ENCODE data around the gene MAP7D3. TPM values are rescaled to one million over a fixed set of nuclear protein-coding genes. Genes with fewer than 3 reads are reported as not detected.
A peak's percentile ranks its signal among the peaks of the same experiment; 100 is the strongest.

The MAP7D3 gene
- total RNA-seq, 4 donors from 2014 or later = 2.2 to 10.9 (median 5.2) TPM

DNA sequence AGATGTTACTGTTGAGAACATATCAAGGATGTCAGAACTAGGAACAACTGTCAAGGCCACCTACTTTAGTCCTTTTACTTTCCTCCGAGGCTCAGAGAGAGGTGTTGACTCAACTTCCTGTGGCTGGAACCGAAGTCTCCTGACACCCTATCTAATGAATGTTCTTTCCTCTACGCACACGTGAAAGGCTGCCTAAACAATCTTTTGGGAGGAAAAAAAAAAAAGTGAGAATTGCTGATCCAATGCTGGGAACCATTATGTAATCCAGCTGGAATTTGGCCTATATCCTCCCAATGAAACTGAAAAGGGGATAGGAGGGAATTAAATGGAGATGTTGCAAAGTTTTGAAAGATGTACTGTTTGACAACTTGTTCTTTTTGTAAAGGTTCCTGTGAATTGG, 8.3 kb upstream of the MAP7D3 start:
- H3K4me3 ChIP-seq = no peak overlapping the region
- in situ Hi-C loops (cut with MboI; ENCODE audit: low pct_ligation_motif_present in 1 of 4, low pct_unique_long_range_greater_than_20kb in 1 of 4, low sequenced_read_pairs in 3 of 4) (loop anchor here in 1 of 4 donors (25.0 kb wide), 1 partner anchor 222 kb away; no protein-coding TSS in a partner anchor), intact Hi-C loops (cut with DNase I; ENCODE audit: low total_unique reads) (no loop called here)
- peak overlapping the region in 2 of 4 donors; percentile 16 to 18 for H3K27ac ChIP-seq
- DNase-seq = no peak
- no peaks in the 10 kb centered on the region for H3K36me3 ChIP-seq
- 54 to 56% methylated on average over 2 to 4 of the region's 4 CpGs for WGBS, 2 donors (ENCODE audit: low coverage in 1 of 2)
- no peaks in the 10 kb centered on the region for H3K9me3 ChIP-seq
- H3K27me3 ChIP-seq = no peaks in the 10 kb centered on the region
- peak in 1 of 3 donors; percentile 16 for TF ChIP-seq POLR2AphosphoS5 (IDR thresholded peaks at IDR 0.05)
- TF ChIP-seq, protein P1, sequence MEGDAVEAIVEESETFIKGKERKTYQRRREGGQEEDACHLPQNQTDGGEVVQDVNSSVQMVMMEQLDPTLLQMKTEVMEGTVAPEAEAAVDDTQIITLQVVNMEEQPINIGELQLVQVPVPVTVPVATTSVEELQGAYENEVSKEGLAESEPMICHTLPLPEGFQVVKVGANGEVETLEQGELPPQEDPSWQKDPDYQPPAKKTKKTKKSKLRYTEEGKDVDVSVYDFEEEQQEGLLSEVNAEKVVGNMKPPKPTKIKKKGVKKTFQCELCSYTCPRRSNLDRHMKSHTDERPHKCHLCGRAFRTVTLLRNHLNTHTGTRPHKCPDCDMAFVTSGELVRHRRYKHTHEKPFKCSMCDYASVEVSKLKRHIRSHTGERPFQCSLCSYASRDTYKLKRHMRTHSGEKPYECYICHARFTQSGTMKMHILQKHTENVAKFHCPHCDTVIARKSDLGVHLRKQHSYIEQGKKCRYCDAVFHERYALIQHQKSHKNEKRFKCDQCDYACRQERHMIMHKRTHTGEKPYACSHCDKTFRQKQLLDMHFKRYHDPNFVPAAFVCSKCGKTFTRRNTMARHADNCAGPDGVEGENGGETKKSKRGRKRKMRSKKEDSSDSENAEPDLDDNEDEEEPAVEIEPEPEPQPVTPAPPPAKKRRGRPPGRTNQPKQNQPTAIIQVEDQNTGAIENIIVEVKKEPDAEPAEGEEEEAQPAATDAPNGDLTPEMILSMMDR (IDR thresholded peaks at IDR 0.05) = no peak
- TF ChIP-seq EP300 (IDR thresholded peaks at IDR 0.05; ENCODE audit: low read depth) = no peak
- TF ChIP-seq POLR2A (IDR thresholded peaks at IDR 0.05) = no peak
- no peaks in the 10 kb centered on the region for H3K4me1 ChIP-seq

DNA sequence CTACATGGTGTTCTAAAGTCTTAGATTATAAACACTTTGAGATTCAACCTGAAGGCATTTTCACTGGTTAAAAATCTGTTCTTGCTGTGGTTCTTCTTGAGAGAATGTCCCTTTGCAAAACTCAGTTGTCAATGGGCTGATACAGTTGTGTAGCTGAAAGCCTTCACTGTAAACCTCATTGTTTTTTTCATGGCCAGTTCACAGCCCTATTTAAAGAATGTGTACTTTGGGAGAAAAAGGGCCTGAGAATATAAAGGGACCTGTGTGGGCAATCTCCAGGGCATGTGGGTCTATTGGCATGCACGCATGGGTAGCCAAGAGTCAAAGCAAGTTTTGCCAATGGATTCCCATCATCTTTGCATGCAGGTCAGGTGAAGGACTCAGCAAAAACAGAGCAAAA, 7.8 kb upstream of the MAP7D3 start:
- intact Hi-C loops (cut with DNase I; ENCODE audit: low total_unique reads) (no loop called here), in situ Hi-C loops (cut with MboI; ENCODE audit: low pct_ligation_motif_present in 1 of 4, low pct_unique_long_range_greater_than_20kb in 1 of 4, low sequenced_read_pairs in 3 of 4) (loop anchor here in 1 of 4 donors (25.0 kb wide), 1 partner anchor 222 kb away; no protein-coding TSS in a partner anchor)
- Histone ChIP-seq H3K4me3 (no peak overlapping the region), H3K4me1 (no peaks in the 10 kb centered on the region), H3K9me3 (no peaks in the 10 kb centered on the region), H3K27me3 (no peaks in the 10 kb centered on the region), H3K27ac (no peak overlapping the region), H3K36me3 (no peaks in the 10 kb centered on the region)
- DNase-seq = no peak
- TF ChIP-seq EP300 (IDR thresholded peaks at IDR 0.05; ENCODE audit: low read depth) (no peak), POLR2A (IDR thresholded peaks at IDR 0.05) (no peak), POLR2AphosphoS5 (IDR thresholded peaks at IDR 0.05) (no peak)
- TF ChIP-seq, protein P1 (IDR thresholded peaks at IDR 0.05) = no peak
- WGBS, 2 donors (ENCODE audit: low coverage in 1 of 2) = 60% methylated on average over 1 of the region's 1 CpG; no CpG with 5 or more reads in 1 of the 2 donors

DNA sequence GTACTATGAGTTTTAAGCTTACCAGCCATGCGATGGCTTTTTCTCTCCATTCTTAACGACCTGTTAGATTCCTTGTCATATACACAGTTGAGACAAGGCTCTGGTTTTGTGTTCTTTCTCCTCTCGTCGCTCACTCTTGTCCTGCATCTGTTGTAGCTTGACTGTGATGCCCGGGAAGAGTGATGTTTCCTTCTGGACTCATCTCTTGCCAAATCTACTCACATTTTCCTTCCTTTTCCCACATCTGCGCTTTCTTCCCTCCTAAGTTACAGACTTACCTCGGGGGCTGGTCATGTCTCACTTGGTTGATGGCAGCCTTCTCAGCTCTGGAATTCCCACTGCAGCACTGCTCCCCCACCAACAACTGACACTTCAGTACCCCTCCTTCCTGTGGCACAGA, 4.8 kb upstream of the MAP7D3 start:
- in situ Hi-C loops (cut with MboI; ENCODE audit: low pct_ligation_motif_present in 1 of 4, low pct_unique_long_range_greater_than_20kb in 1 of 4, low sequenced_read_pairs in 3 of 4) (loop anchor here in 1 of 4 donors (25.0 kb wide), 1 partner anchor 219 kb away; no protein-coding TSS in a partner anchor), intact Hi-C loops (cut with DNase I; ENCODE audit: low total_unique reads) (no loop called here)
- no peaks in the 10 kb centered on the region for H3K36me3 ChIP-seq
- H3K9me3 ChIP-seq = no peaks in the 10 kb centered on the region
- H3K4me3 ChIP-seq = no peak overlapping the region
- 43 to 49% methylated on average over 3 to 7 of the region's 7 CpGs for WGBS, 2 donors (ENCODE audit: low coverage in 1 of 2)
- no peak for DNase-seq
- H3K27me3 ChIP-seq = no peaks in the 10 kb centered on the region
- no peaks in the 10 kb centered on the region for H3K4me1 ChIP-seq
- H3K27ac ChIP-seq = peak overlapping the region in 3 of 4 donors; percentile 28 to 48 (median 29)
- TF ChIP-seq, protein P1 (IDR thresholded peaks at IDR 0.05) = no peak
- no peak for TF ChIP-seq EP300 (IDR thresholded peaks at IDR 0.05; ENCODE audit: low read depth)
- no peak for TF ChIP-seq POLR2AphosphoS5 (IDR thresholded peaks at IDR 0.05)
- TF ChIP-seq POLR2A (IDR thresholded peaks at IDR 0.05) = no peak

DNA sequence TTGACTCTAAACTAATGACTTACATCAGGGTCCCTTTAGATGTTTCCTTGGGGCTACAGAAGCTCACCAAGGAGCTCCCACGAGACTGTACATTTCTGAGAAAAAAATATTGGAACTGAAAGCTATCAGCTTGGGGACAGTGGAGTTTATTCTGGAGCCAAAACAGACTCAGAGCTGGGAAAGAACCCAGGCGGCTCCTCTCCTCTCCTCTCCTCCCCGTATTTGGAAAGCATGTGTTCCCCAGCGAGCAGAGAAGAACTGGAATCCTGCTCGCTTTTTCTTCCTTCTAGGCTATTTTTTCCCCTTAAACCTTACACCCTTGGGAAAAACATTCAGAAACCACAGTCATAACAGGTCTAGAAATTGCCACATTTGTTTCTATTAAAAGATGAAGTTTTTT, 4.3 kb upstream of the MAP7D3 start:
- no peaks in the 10 kb centered on the region for H3K27me3 ChIP-seq
- 63 to 81% methylated on average over 3 to 5 of the region's 5 CpGs for WGBS, 2 donors (ENCODE audit: low coverage in 1 of 2)
- intact Hi-C loops (cut with DNase I; ENCODE audit: low total_unique reads) = no loop called here
- no peaks in the 10 kb centered on the region for H3K9me3 ChIP-seq
- no peaks in the 10 kb centered on the region for H3K36me3 ChIP-seq
- H3K27ac ChIP-seq = peak overlapping the region in 3 of 4 donors; percentile 28 to 55 (median 29)
- no peak overlapping the region for H3K4me3 ChIP-seq
- no peak for DNase-seq
- H3K4me1 ChIP-seq = no peaks in the 10 kb centered on the region
- TF ChIP-seq EP300 (IDR thresholded peaks at IDR 0.05; ENCODE audit: low read depth) (no peak), POLR2AphosphoS5 (IDR thresholded peaks at IDR 0.05) (no peak), POLR2A (IDR thresholded peaks at IDR 0.05) (no peak)
- TF ChIP-seq, protein P1 (IDR thresholded peaks at IDR 0.05) = no peak
- in situ Hi-C loops (cut with MboI; ENCODE audit: low pct_ligation_motif_present in 1 of 4, low pct_unique_long_range_greater_than_20kb in 1 of 4, low sequenced_read_pairs in 3 of 4) = loop anchor here in 1 of 4 donors (25.0 kb wide), 1 partner anchor 218 kb away; no protein-coding TSS in a partner anchor

All from transverse colon (tissue), 4 donors.